Stimulated activated naive CD8-positive, alpha-beta T cell treated with anti-CD3 and anti-CD28 coated beads, Interleukin-15, Interleukin-2, amounts not matched to agents 100 ng/mL and 50 ng/mL, for 24 hours (primary cell): ENCODE measurements around the gene DVL1.
A peak's percentile ranks its signal among the peaks of the same experiment; 100 is the strongest.

Experiments
- H3K27ac Mint-ChIP-seq: one replicate; pipeline ENCODE4 v1.8.0; 2021; ENCODE audit warnings: mild to moderate bottlenecking, mixed read lengths
- H3K27me3 Mint-ChIP-seq: one replicate; pipeline ENCODE4 v1.8.0; 2021; ENCODE audit warnings: mixed read lengths
- H3K36me3 Mint-ChIP-seq: one replicate; pipeline ENCODE4 v1.8.0; 2021; ENCODE audit warnings: low read depth, mixed read lengths
- H3K4me1 Mint-ChIP-seq: one replicate; pipeline ENCODE4 v1.8.0; 2021; ENCODE audit warnings: low read depth, mixed read lengths
- H3K4me3 Mint-ChIP-seq: one replicate; pipeline ENCODE4 v1.8.0; 2021; ENCODE audit warnings: mild to moderate bottlenecking, mixed read lengths
- H3K9me3 Mint-ChIP-seq: one replicate; pipeline ENCODE4 v1.8.0; 2021; ENCODE audit warnings: mixed read lengths

DVL1 gene

GRCh38 chr1:1310476-1311053, 38.7 kb downstream of the DVL1 start:
- Mint-ChIP-seq H3K27ac (no peak overlapping the region), H3K9me3 (no peaks in the 10 kb centered on the region), H3K4me1 (peaks cover 16% of the 10 kb centered on the region), H3K36me3 (peaks cover 8% of the 10 kb centered on the region), H3K27me3 (no peaks in the 10 kb centered on the region), H3K4me3 (peak overlapping the region; percentile 14)

- H3K4me1 Mint-ChIP-seq, result peaks cover 19% of the 10 kb centered on the region
- H3K27me3 Mint-ChIP-seq, result no peaks in the 10 kb centered on the region
- H3K27ac Mint-ChIP-seq, result no peak overlapping the region
- no peaks in the 10 kb centered on the region for H3K9me3 Mint-ChIP-seq
- H3K4me3 Mint-ChIP-seq, result no peak overlapping the region
- H3K36me3 Mint-ChIP-seq, result peaks cover 7% of the 10 kb centered on the region
Observed at GRCh38 chr1:1310109-1310385, 39.2 kb downstream of the DVL1 start.

- Mint-ChIP-seq H3K4me3 (peak overlapping the region; percentile 81), H3K27ac (peak overlapping the region; percentile 12), H3K36me3 (peaks cover 4% of the 10 kb centered on the region), H3K27me3 (no peaks in the 10 kb centered on the region), H3K9me3 (no peaks in the 10 kb centered on the region), H3K4me1 (peaks cover 19% of the 10 kb centered on the region)
Observed at GRCh38 chr1:1309251-1310108, 39.7 kb downstream of the DVL1 start.

GRCh38 chr1:1308756-1309250, 40.4 kb downstream of the DVL1 start:
- peaks cover 3% of the 10 kb centered on the region for H3K36me3 Mint-ChIP-seq
- H3K4me3 Mint-ChIP-seq, result peak overlapping the region; percentile 85
- no peaks in the 10 kb centered on the region for H3K27me3 Mint-ChIP-seq
- peaks cover 19% of the 10 kb centered on the region for H3K4me1 Mint-ChIP-seq
- H3K9me3 Mint-ChIP-seq, result no peaks in the 10 kb centered on the region
- H3K27ac Mint-ChIP-seq, result peak overlapping the region; percentile 84

GRCh38 chr1:1307923-1308755, 41.1 kb downstream of the DVL1 start, which contains the start of the genes ACAP3 and PUSL1:
Gene ACAP3, minus strand, starts transcription at chr1:1307930. Its CDS starts 115 bp downstream, at chr1:1307815.
Gene PUSL1, plus strand, starts transcription at chr1:1308597. Its CDS starts 47 bp downstream, at chr1:1308644.
- Mint-ChIP-seq H3K36me3 (no peaks in the 10 kb centered on the region), H3K27me3 (no peaks in the 10 kb centered on the region), H3K27ac (peak within 1 kb of the TSS; percentile 84), H3K9me3 (no peaks in the 10 kb centered on the region), H3K4me1 (peaks cover 19% of the 10 kb centered on the region), H3K4me3 (peak within 1 kb of the TSS; percentile 86)

- peak overlapping the region; percentile 86 for H3K4me3 Mint-ChIP-seq
- H3K9me3 Mint-ChIP-seq, result no peaks in the 10 kb centered on the region
Observed at GRCh38 chr1:1307261-1307922, 41.8 kb downstream of the DVL1 start.

GRCh38 chr1:1306661-1307260, 42.5 kb downstream of the DVL1 start:
- Mint-ChIP-seq H3K27ac (peak overlapping the region; percentile 40), H3K36me3 (no peaks in the 10 kb centered on the region), H3K9me3 (no peaks in the 10 kb centered on the region), H3K4me1 (peaks cover 19% of the 10 kb centered on the region), H3K4me3 (peak overlapping the region; percentile 86), H3K27me3 (no peaks in the 10 kb centered on the region)

More at GRCh38 chr1:1307261-1307922, 41.8 kb downstream of the DVL1 start:
- H3K36me3 Mint-ChIP-seq, result no peaks in the 10 kb centered on the region
- peak overlapping the region; percentile 40 for H3K27ac Mint-ChIP-seq
- H3K4me1 Mint-ChIP-seq, result peaks cover 19% of the 10 kb centered on the region
- no peaks in the 10 kb centered on the region for H3K27me3 Mint-ChIP-seq

- Mint-ChIP-seq H3K27me3 (no peaks in the 10 kb centered on the region), H3K36me3 (no peaks in the 10 kb centered on the region), H3K9me3 (no peaks in the 10 kb centered on the region), H3K27ac (peak overlapping the region; percentile 59), H3K4me3 (peak overlapping the region; percentile 86), H3K4me1 (peaks cover 19% of the 10 kb centered on the region)
Observed at GRCh38 chr1:1306070-1306660, 43.1 kb downstream of the DVL1 start.

GRCh38 chr1:1305300-1306069, 43.7 kb downstream of the DVL1 start:
- no peaks in the 10 kb centered on the region for H3K9me3 Mint-ChIP-seq
- peaks cover 19% of the 10 kb centered on the region for H3K4me1 Mint-ChIP-seq
- H3K4me3 Mint-ChIP-seq, result peak overlapping the region; percentile 86
- peak overlapping the region; percentile 59 for H3K27ac Mint-ChIP-seq
- no peaks in the 10 kb centered on the region for H3K27me3 Mint-ChIP-seq
- no peaks in the 10 kb centered on the region for H3K36me3 Mint-ChIP-seq

- H3K27me3 Mint-ChIP-seq, result no peaks in the 10 kb centered on the region
- no peak overlapping the region for H3K27ac Mint-ChIP-seq
- H3K4me3 Mint-ChIP-seq, result peak overlapping the region; percentile 45
- H3K4me1 Mint-ChIP-seq, result peaks cover 19% of the 10 kb centered on the region
- H3K36me3 Mint-ChIP-seq, result no peaks in the 10 kb centered on the region
- no peaks in the 10 kb centered on the region for H3K9me3 Mint-ChIP-seq
Observed at GRCh38 chr1:1304331-1305299, 44.6 kb downstream of the DVL1 start.

- H3K4me1 Mint-ChIP-seq, result peaks cover 19% of the 10 kb centered on the region
- no peak overlapping the region for H3K27ac Mint-ChIP-seq
- no peaks in the 10 kb centered on the region for H3K36me3 Mint-ChIP-seq
- H3K9me3 Mint-ChIP-seq, result no peaks in the 10 kb centered on the region
- H3K4me3 Mint-ChIP-seq, result no peak overlapping the region
- no peaks in the 10 kb centered on the region for H3K27me3 Mint-ChIP-seq
Observed at GRCh38 chr1:1303736-1304135, 45.5 kb downstream of the DVL1 start.

GRCh38 chr1:1302951-1303509, 46.2 kb downstream of the DVL1 start:
- Mint-ChIP-seq H3K4me1 (peaks cover 19% of the 10 kb centered on the region), H3K27me3 (no peaks in the 10 kb centered on the region), H3K27ac (no peak overlapping the region), H3K4me3 (no peak overlapping the region), H3K9me3 (no peaks in the 10 kb centered on the region), H3K36me3 (no peaks in the 10 kb centered on the region)
